Ishikawa (cell line): ENCODE measurements around the gene ZRANB2.

Source experiments
- CEBPB ChIP-seq: IDR thresholded peaks from 2 replicates; pipeline ENCODE4 v1.6.1; 2012
- CREB1 ChIP-seq: IDR thresholded peaks from 2 replicates; pipeline ENCODE4 v1.6.1; 2012; ENCODE audit warnings: low read depth
- EGR1 ChIP-seq: IDR thresholded peaks from 2 replicates; pipeline ENCODE4 v1.6.1; 2012
- EP300 ChIP-seq: IDR thresholded peaks from 2 replicates; pipeline ENCODE4 v1.6.1; 2012; ENCODE audit warnings: borderline replicate concordance
- FOXM1 ChIP-seq: IDR thresholded peaks from 2 replicates; pipeline ENCODE4 v1.6.1; 2012; ENCODE audit warnings: low read depth, borderline replicate concordance
- NFIC ChIP-seq: IDR thresholded peaks from 2 replicates; pipeline ENCODE4 v1.6.1; 2012
- RAD21 ChIP-seq: IDR thresholded peaks from 2 replicates; pipeline ENCODE4 v1.6.1; 2012; ENCODE audit warnings: low read depth
- REST ChIP-seq: IDR thresholded peaks from 2 replicates; pipeline ENCODE4 v1.6.1; 2012; ENCODE audit warnings: low read depth, mild to moderate bottlenecking
- TAF1 ChIP-seq: IDR thresholded peaks from 2 replicates; pipeline ENCODE4 v1.6.1; 2012; ENCODE audit warnings: low read depth, mild to moderate bottlenecking
- TCF12 ChIP-seq: IDR thresholded peaks from 2 replicates; pipeline ENCODE4 v1.6.1; 2012; ENCODE audit warnings: low read depth
- TEAD4 ChIP-seq: IDR thresholded peaks from 2 replicates; pipeline ENCODE4 v1.6.1; 2012
- USF1 ChIP-seq: IDR thresholded peaks from 2 replicates; pipeline ENCODE4 v1.6.1; 2012
- YY1 ChIP-seq: IDR thresholded peaks from 2 replicates; pipeline ENCODE4 v1.6.1; 2012; ENCODE audit warnings: low read depth
- ZBTB7A ChIP-seq: IDR thresholded peaks from 2 replicates; pipeline ENCODE4 v1.6.1; 2012; ENCODE audit warnings: low read depth
- TF ChIP-seq, protein P1 (sequence below): IDR thresholded peaks from 2 replicates; pipeline ENCODE4 v1.6.1; 2012

ZRANB2 gene

DNA sequence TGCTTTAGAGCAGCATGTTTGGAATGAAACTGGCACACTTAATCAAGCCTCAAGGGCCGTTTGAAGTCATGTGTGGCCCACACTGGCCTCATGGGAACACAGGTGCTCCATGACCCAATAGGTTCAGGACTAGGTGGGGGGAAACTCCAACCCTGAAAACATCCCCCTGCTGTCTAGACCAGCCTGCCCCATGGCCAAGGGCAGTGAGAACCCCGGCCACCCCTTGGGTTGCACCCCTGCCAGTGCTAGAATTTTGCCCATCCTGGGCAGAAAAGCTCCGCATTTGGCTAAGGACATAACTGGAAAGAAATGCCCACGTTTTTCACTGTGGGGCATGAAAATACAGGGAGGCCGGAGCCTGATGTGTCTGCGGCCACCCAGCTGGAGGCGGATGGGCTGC lies 27.1 kb downstream of the ZRANB2 start:
- TF ChIP-seq YY1 (no peak), TEAD4 (no peak), EGR1 (no peak), TAF1 (no peak), NFIC (no peak), USF1 (no peak), TCF12 (no peak), ZBTB7A (no peak), FOXM1 (no peak), EP300 (no peak), RAD21 (no peak), CREB1 (no peak), CEBPB (no peak), REST (no peak)
- TF ChIP-seq, protein P1, sequence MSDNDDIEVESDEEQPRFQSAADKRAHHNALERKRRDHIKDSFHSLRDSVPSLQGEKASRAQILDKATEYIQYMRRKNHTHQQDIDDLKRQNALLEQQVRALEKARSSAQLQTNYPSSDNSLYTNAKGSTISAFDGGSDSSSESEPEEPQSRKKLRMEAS = no peak

DNA sequence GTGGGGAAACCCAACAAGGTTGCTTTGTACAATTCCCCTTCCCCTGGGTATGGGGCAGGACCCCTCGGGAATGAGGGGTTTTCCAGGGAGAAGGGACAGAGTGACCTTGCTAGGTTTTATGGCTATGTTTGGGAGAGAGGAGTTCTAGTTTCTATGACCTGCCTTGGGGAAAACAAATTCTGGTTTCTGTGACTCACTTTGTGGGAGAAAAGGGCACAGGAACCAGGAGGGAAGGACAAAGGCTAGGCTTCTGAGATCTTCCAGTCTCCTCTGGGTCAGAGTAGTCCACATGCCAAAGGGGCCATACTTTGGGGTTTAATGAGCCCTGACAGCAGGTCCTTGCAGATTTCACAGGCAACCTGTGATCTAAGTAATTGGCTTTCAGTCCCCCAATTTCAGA lies 27.7 kb downstream of the ZRANB2 start:
- TF ChIP-seq YY1 (no peak), ZBTB7A (no peak), EGR1 (no peak), TEAD4 (no peak), NFIC (no peak), TAF1 (no peak), RAD21 (no peak), FOXM1 (no peak), REST (no peak), USF1 (no peak), CREB1 (no peak), TCF12 (no peak), EP300 (no peak), CEBPB (no peak)
- TF ChIP-seq, protein P1 = no peak

GRCh38 chr1:71049951-71050598 lies 30.8 kb downstream of the ZRANB2 start:
- TF ChIP-seq TCF12 = no peak
- no peak for TF ChIP-seq TEAD4
- TF ChIP-seq REST = no peak
- no peak for TF ChIP-seq EGR1
- TF ChIP-seq FOXM1 = no peak
- TF ChIP-seq RAD21 = peak; percentile 90
- TF ChIP-seq NFIC = no peak
